SK-N-SH (cell line): ENCODE data around the gene GUCY2C. TPM values are rescaled to one million over a fixed set of nuclear protein-coding genes. Genes with fewer than 3 reads are reported as not detected.

ENCODE experiments used
- CTCF ChIA-PET: fragments of 300-600, 350-600 bp; formaldehyde crosslinking; extraction: SDS; loops from one replicate; lab custom pipeline; 2021; lab: Yijun Ruan, JAX
- POLR2A ChIA-PET: fragments of 350-600 bp; sonication (Branson Sonifier 250); formaldehyde crosslinking; extraction: SDS; loops from one replicate; lab custom pipeline; 2020; ENCODE audit warnings: antibody characterized with exemption, inconsistent platforms; lab: Yijun Ruan, JAX
- DNase-seq: peaks from one replicate; pipeline ENCODE4 v3.0.0; 2012
- H2AFZ ChIP-seq: fragments of 200-600 bp; sonication (generic); 2 replicates; pipeline ENCODE4 v1.8.1; 2016; ENCODE audit warnings: antibody characterized with exemption, mild to moderate bottlenecking, low read depth
- H3F3A ChIP-seq: fragments of 200-600 bp; sonication (generic); replicated peaks from 2 replicates; pipeline ENCODE3; 2016; ENCODE audit warnings: antibody characterized with exemption, mild to moderate bottlenecking; ENCODE audit not compliant: insufficient read depth
- H3K27ac ChIP-seq, 2 experiments: fragments of 200-500 bp in 1 of 2; fragments of 200-600 bp in 1 of 2; sonication (Bioruptor generic) in 1 of 2; sonication (generic), shearing (Covaris generic) in 1 of 2; 2 replicates each; pipeline versions ENCODE4 v1.5.1 to v1.6.1; 2014 to 2016; ENCODE audit warnings: low read depth in 2 of 2, inconsistent platforms in 1 of 2, low read length in 1 of 2, mild to moderate bottlenecking in 1 of 2, mixed read lengths in 1 of 2
- H3K27me3 ChIP-seq: fragments of 200-600 bp; sonication (generic), shearing (Covaris generic); 2 replicates; pipeline ENCODE4 v1.6.1; 2016; ENCODE audit warnings: mixed run types; ENCODE audit not compliant: insufficient read depth
- H3K36me3 ChIP-seq, 2 experiments: fragments of 200-500 bp in 1 of 2; fragments of 200-600 bp in 1 of 2; sonication (Bioruptor generic) in 1 of 2; sonication (generic) in 1 of 2; replicated peaks in 1 of 2; 2 replicates each; pipeline versions ENCODE3 to v1.5.1; 2014 to 2016; ENCODE audit warnings: low read length in 1 of 2, mild to moderate bottlenecking in 1 of 2; ENCODE audit not compliant: insufficient read depth in 2 of 2, control insufficient read depth in 1 of 2
- H3K4me1 ChIP-seq, 2 experiments: fragments of 200-500 bp in 1 of 2; fragments of 200-600 bp in 1 of 2; sonication (Bioruptor generic) in 1 of 2; sonication (generic), shearing (Covaris generic) in 1 of 2; 2 replicates each; pipeline versions ENCODE4 v1.5.1 to v1.6.1; 2014 to 2016; ENCODE audit warnings: low read depth in 1 of 2, low read length in 1 of 2, mixed run types in 1 of 2; ENCODE audit not compliant: insufficient read depth in 2 of 2, control insufficient read depth in 1 of 2
- H3K4me2 ChIP-seq: fragments of 200-600 bp; sonication (generic), shearing (Covaris generic); 2 replicates; pipeline ENCODE4 v1.6.1; 2017; ENCODE audit warnings: mixed run types
- H3K4me3 ChIP-seq, 2 experiments: fragments of 200-500 bp in 1 of 2; fragments of 200-600 bp in 1 of 2; sonication (Bioruptor generic) in 1 of 2; sonication (generic), shearing (Covaris generic) in 1 of 2; 2 replicates each; pipeline versions ENCODE4 v1.5.1 to v1.8.1; 2014 to 2016; ENCODE audit warnings: low read depth in 2 of 2, inconsistent platforms in 1 of 2, low read length in 1 of 2, mild to moderate bottlenecking in 1 of 2, mixed read lengths in 1 of 2, moderate library complexity in 1 of 2
- H3K79me2 ChIP-seq: fragments of 200-600 bp; sonication (generic); 2 replicates; pipeline ENCODE4 v1.8.1; 2017; ENCODE audit warnings: mild to moderate bottlenecking; ENCODE audit not compliant: insufficient read depth
- H3K9ac ChIP-seq: fragments of 200-600 bp; sonication (generic); 2 replicates; pipeline ENCODE4 v1.6.1; 2017; ENCODE audit warnings: mixed run types
- H3K9me2 ChIP-seq: fragments of 200-600 bp; sonication (generic); 2 replicates; pipeline ENCODE4 v1.6.1; 2017; ENCODE audit warnings: mixed run types
- H3K9me3 ChIP-seq: fragments of 200-600 bp; sonication (generic); 2 replicates; pipeline ENCODE4 v1.6.1; 2017; ENCODE audit warnings: mixed run types, mild to moderate bottlenecking, moderate library complexity
- H4K20me1 ChIP-seq: fragments of 200-600 bp; sonication (generic); 2 replicates; pipeline ENCODE4 v1.6.1; 2017; ENCODE audit warnings: mild to moderate bottlenecking, mixed run types; ENCODE audit not compliant: insufficient read depth
- ELF1 ChIP-seq: IDR thresholded peaks from 2 replicates; pipeline ENCODE4 v1.4.0; 2012
- FOSL2 ChIP-seq: IDR thresholded peaks from 2 replicates; pipeline ENCODE4 v1.4.0; 2012; ENCODE audit warnings: low read depth, mild to moderate bottlenecking, moderate library complexity, borderline replicate concordance
- FOXJ3 ChIP-seq: sonication (generic); formaldehyde crosslinking; IDR thresholded peaks from 2 replicates; pipeline ENCODE4 v1.5.1; 2020; ENCODE audit warnings: mild to moderate bottlenecking, missing genetic modification reagents
- FOXM1 ChIP-seq: IDR thresholded peaks from 2 replicates; pipeline ENCODE4 v1.4.0; 2012; ENCODE audit warnings: low read depth, mild to moderate bottlenecking
- GATA2 ChIP-seq: sonication (generic); formaldehyde crosslinking; IDR thresholded peaks from 2 replicates; pipeline ENCODE4 v1.5.0; 2020; ENCODE audit warnings: mild to moderate bottlenecking, missing genetic modification reagents
- MEF2A ChIP-seq: IDR thresholded peaks from 2 replicates; pipeline ENCODE4 v1.4.0; 2012; ENCODE audit warnings: low read depth, borderline replicate concordance
- MXI1 ChIP-seq: IDR thresholded peaks from 2 replicates; pipeline ENCODE4 v1.6.1; 2012; ENCODE audit warnings: mild to moderate bottlenecking, low read depth, low read length, improper control_type of control experiment
- NFIC ChIP-seq: IDR thresholded peaks from 2 replicates; pipeline ENCODE4 v1.4.0; 2012; ENCODE audit warnings: borderline replicate concordance
- NRF1 ChIP-seq: IDR thresholded peaks from 2 replicates; pipeline ENCODE4 v1.6.1; 2012; ENCODE audit warnings: low read depth, mild to moderate bottlenecking, low read length
- RAD21 ChIP-seq: IDR thresholded peaks from 2 replicates; pipeline ENCODE4 v1.6.1; 2012; ENCODE audit warnings: mild to moderate bottlenecking, low read length
- RCOR1 ChIP-seq: fragments of 150-350 bp; IDR thresholded peaks from 2 replicates; pipeline ENCODE4 v1.6.1; 2017; ENCODE audit warnings: antibody characterized with exemption, low read length
- RFX5 ChIP-seq: IDR thresholded peaks from 2 replicates; pipeline ENCODE4 v1.6.1; 2012; ENCODE audit warnings: mild to moderate bottlenecking, improper control_type of control experiment, low read length
- RXRA ChIP-seq: IDR thresholded peaks from 2 replicates; pipeline ENCODE4 v1.4.0; 2012; ENCODE audit warnings: low read depth, mild to moderate bottlenecking, borderline replicate concordance
- SIN3A ChIP-seq: IDR thresholded peaks from 2 replicates; pipeline ENCODE4 v1.6.1; 2012; ENCODE audit warnings: low read depth, mild to moderate bottlenecking, low read length, moderate library complexity, borderline replicate concordance
- TCF12 ChIP-seq: IDR thresholded peaks from 2 replicates; pipeline ENCODE4 v1.4.0; 2012
- TEAD4 ChIP-seq: IDR thresholded peaks from 2 replicates; pipeline ENCODE4 v1.4.0; 2012; ENCODE audit warnings: mild to moderate bottlenecking, borderline replicate concordance; ENCODE audit not compliant: insufficient read depth
- USF2 ChIP-seq: fragments of 150-350 bp; IDR thresholded peaks from 2 replicates; pipeline ENCODE4 v1.6.1; 2017; ENCODE audit warnings: antibody characterized with exemption, low read length, low read depth, borderline replicate concordance
- WGBS: methylation state at CpG from one replicate; pipeline ENCODE4 v1.1.6; 2017; ENCODE audit warnings: low lambda C conversion rate; 5-methylcytosine and 5-hydroxymethylcytosine counted together
- polyA plus RNA-seq, 3 experiments: library from polyadenylated mRNA; depleted of rRNA; stranded (reverse); fragments of >200 nt; gene quantifications; 2 replicates each; pipeline ENCODE4 v1.2.3, GENCODE V29; 2012
- TF ChIP-seq, protein P1 (sequence below): IDR thresholded peaks from 2 replicates; pipeline ENCODE4 v1.4.0; 2012; ENCODE audit warnings: low read depth, borderline replicate concordance
- TF ChIP-seq, protein P2 (sequence below): IDR thresholded peaks from 2 replicates; pipeline ENCODE4; 2012
- TF ChIP-seq, protein P3 (sequence below): fragments of 200-600 bp; sonication (generic); IDR thresholded peaks from 2 replicates; pipeline ENCODE4 v1.6.1; 2017; ENCODE audit warnings: antibody characterized with exemption, mild to moderate bottlenecking, moderate library complexity

GUCY2C gene
- polyA plus RNA-seq, 1 of the 3 experiments (the other 2 are of a cell fraction): not detected

DNA sequence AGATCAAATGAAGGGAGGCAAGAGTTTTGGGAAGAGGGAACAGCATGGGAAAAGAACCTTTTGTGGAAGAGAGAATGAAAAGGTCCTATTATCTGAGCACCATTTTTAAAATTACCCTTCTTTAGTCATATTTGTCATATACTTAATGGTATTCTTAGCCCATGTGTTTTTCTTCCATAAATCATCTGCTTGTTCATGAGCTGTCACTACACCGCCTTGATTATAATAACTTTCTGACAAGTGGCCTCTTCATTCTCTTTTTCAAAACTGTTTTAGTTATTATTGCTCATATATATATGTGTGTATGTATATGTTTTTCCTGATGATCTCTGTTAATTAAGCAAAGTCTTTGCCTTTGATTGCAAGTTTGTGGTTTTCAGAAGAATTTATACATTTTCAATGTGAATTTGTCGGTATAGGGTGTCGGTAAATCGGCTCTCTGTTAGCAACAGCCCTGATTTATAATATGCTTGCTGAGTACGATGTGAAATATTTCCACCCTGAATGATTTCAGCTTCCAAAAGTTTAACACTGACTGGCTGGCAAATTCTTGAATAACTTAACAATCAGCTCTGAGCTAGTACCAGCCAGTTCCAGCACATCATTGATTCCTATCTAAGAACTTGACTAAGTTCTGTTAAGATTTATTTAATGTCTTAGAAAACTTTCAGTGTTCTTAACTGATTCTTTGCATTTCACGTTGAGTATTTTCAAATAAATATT lies 49.2 kb downstream of the GUCY2C start:
- Histone ChIP-seq H3K9me3 (no peaks in the 10 kb centered on the region), H3K4me1 (peaks cover 0 to 10% of the 10 kb centered on the region in 2 experiments; a peak in 1 of 4 replicates), H3K36me3 (no peaks in the 10 kb centered on the region), H3K27ac (no peak overlapping the region), H3K9ac (no peak overlapping the region), H3K4me3 (no peak overlapping the region), H3K79me2 (no peaks in the 10 kb centered on the region), H2AFZ (no peak overlapping the region), H3K9me2 (no peaks in the 10 kb centered on the region), H3F3A (no peaks in the 10 kb centered on the region), H4K20me1 (no peaks in the 10 kb centered on the region), H3K27me3 (no peaks in the 10 kb centered on the region; the same call in 1 of the 2 replicates), H3K4me2 (no peak overlapping the region)
- no peak for DNase-seq
- ChIA-PET POLR2A (no interaction called here), CTCF (no interaction called here)
- 58% methylated on average over 6 of the region's 6 CpGs for WGBS
- TF ChIP-seq FOXJ3 (CRISPR knock-in tag): no peak
- TF ChIP-seq RCOR1: no peak
- no peak for TF ChIP-seq MEF2A
- no peak for TF ChIP-seq FOXM1
- TF ChIP-seq TCF12: no peak
- TF ChIP-seq NFIC: no peak
- TF ChIP-seq, protein P1, sequence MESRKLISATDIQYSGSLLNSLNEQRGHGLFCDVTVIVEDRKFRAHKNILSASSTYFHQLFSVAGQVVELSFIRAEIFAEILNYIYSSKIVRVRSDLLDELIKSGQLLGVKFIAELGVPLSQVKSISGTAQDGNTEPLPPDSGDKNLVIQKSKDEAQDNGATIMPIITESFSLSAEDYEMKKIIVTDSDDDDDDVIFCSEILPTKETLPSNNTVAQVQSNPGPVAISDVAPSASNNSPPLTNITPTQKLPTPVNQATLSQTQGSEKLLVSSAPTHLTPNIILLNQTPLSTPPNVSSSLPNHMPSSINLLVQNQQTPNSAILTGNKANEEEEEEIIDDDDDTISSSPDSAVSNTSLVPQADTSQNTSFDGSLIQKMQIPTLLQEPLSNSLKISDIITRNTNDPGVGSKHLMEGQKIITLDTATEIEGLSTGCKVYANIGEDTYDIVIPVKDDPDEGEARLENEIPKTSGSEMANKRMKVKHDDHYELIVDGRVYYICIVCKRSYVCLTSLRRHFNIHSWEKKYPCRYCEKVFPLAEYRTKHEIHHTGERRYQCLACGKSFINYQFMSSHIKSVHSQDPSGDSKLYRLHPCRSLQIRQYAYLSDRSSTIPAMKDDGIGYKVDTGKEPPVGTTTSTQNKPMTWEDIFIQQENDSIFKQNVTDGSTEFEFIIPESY: no peak
- TF ChIP-seq, protein P2, sequence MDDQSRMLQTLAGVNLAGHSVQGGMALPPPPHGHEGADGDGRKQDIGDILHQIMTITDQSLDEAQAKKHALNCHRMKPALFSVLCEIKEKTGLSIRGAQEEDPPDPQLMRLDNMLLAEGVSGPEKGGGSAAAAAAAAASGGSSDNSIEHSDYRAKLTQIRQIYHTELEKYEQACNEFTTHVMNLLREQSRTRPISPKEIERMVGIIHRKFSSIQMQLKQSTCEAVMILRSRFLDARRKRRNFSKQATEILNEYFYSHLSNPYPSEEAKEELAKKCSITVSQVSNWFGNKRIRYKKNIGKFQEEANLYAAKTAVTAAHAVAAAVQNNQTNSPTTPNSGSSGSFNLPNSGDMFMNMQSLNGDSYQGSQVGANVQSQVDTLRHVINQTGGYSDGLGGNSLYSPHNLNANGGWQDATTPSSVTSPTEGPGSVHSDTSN: no peak
- TF ChIP-seq RFX5: no peak
- no peak for TF ChIP-seq TEAD4
- no peak for TF ChIP-seq NRF1
- no peak for TF ChIP-seq FOSL2
- TF ChIP-seq, protein P3, sequence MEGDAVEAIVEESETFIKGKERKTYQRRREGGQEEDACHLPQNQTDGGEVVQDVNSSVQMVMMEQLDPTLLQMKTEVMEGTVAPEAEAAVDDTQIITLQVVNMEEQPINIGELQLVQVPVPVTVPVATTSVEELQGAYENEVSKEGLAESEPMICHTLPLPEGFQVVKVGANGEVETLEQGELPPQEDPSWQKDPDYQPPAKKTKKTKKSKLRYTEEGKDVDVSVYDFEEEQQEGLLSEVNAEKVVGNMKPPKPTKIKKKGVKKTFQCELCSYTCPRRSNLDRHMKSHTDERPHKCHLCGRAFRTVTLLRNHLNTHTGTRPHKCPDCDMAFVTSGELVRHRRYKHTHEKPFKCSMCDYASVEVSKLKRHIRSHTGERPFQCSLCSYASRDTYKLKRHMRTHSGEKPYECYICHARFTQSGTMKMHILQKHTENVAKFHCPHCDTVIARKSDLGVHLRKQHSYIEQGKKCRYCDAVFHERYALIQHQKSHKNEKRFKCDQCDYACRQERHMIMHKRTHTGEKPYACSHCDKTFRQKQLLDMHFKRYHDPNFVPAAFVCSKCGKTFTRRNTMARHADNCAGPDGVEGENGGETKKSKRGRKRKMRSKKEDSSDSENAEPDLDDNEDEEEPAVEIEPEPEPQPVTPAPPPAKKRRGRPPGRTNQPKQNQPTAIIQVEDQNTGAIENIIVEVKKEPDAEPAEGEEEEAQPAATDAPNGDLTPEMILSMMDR: no peak
- TF ChIP-seq ELF1: no peak
- no peak for TF ChIP-seq MXI1
- no peak for TF ChIP-seq GATA2 (CRISPR knock-in tag)
- TF ChIP-seq SIN3A: no peak
- TF ChIP-seq USF2: no peak
- TF ChIP-seq RXRA: no peak
- TF ChIP-seq RAD21: no peak
